Vagina (tissue), 2 donors: Measurements from ENCODE around the gene PDK4.

Experiments
- POLR2A ChIP-seq, 2 donors: fragments of 450-650 bp; IDR thresholded peaks; one replicate each; pipeline ENCODE4 v1.6.1; 2017; ENCODE audit warnings: antibody characterized with exemption in 2 of 2, mild to moderate bottlenecking in 2 of 2, moderate library complexity in 2 of 2
- TF ChIP-seq, protein P1 (sequence below), 3 experiments: fragments of 450-650 bp in 2 of 3; fragments of 200-600 bp in 1 of 3; sonication (generic) in 1 of 3; IDR thresholded peaks; one replicate each; pipeline ENCODE4 v1.5.1; 2017 to 2019; ENCODE audit warnings: antibody characterized with exemption in 3 of 3, mild to moderate bottlenecking in 2 of 3, moderate library complexity in 2 of 3

DNA sequence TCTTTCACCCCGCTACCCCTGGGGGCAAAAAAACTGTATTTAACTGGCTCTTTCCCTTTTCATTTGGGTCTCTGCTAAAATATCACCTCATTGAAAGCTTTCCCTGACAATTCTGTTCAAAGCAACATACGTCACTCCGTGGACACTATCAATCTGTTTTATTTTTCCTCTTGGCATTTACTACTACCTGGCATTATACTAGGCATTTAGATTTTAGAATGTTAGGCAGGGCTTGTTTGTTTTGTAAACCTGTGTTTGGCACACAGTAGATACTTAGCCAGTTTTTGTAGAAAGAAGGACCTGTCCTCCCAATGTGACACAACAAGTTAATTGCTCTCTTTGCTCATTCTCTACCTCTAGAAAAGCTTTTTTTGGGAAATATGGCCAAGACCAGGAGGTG is 26.5 kb upstream of the PDK4 start:
- TF ChIP-seq, protein P1, sequence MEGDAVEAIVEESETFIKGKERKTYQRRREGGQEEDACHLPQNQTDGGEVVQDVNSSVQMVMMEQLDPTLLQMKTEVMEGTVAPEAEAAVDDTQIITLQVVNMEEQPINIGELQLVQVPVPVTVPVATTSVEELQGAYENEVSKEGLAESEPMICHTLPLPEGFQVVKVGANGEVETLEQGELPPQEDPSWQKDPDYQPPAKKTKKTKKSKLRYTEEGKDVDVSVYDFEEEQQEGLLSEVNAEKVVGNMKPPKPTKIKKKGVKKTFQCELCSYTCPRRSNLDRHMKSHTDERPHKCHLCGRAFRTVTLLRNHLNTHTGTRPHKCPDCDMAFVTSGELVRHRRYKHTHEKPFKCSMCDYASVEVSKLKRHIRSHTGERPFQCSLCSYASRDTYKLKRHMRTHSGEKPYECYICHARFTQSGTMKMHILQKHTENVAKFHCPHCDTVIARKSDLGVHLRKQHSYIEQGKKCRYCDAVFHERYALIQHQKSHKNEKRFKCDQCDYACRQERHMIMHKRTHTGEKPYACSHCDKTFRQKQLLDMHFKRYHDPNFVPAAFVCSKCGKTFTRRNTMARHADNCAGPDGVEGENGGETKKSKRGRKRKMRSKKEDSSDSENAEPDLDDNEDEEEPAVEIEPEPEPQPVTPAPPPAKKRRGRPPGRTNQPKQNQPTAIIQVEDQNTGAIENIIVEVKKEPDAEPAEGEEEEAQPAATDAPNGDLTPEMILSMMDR (IDR thresholded peaks at IDR 0.05): no peak
- TF ChIP-seq POLR2A (IDR thresholded peaks at IDR 0.05): no peak
